Right atrium auricular region (tissue), 2 donors: ENCODE data around the gene ADARB1. TPM values are rescaled to one million over a fixed set of nuclear protein-coding genes. Genes with fewer than 3 reads are reported as not detected.

Source experiments
- DNase-seq: peaks from one replicate; pipeline ENCODE4 v3.0.0-alpha.2; 2019; ENCODE audit warnings: low spot score
- H3K27ac ChIP-seq, 2 donors: fragments of 200-600 bp; sonication (generic); 1 replicate in 1 of 2; 2 replicates in 1 of 2; pipeline ENCODE4 v1.5.1; 2016 to 2019
- H3K27me3 ChIP-seq, 2 donors: fragments of 200-600 bp; sonication (generic); one replicate each; pipeline versions ENCODE4 v1.5.1 to v1.6.0; 2017 to 2019
- H3K36me3 ChIP-seq: fragments of 200-600 bp; sonication (generic); one replicate; pipeline ENCODE4 v1.5.1; 2016
- H3K4me1 ChIP-seq, 2 donors: fragments of 200-600 bp; sonication (generic); one replicate each; pipeline versions ENCODE4 v1.5.1 to v1.6.0; 2017 to 2019
- H3K4me3 ChIP-seq, 2 donors: fragments of 200-600 bp; sonication (generic); 1 replicate in 1 of 2; 2 replicates in 1 of 2; pipeline ENCODE4 v1.5.1; 2017 to 2019; ENCODE audit warnings: mild to moderate bottlenecking in 1 of 2, moderate library complexity in 1 of 2
- H3K9me3 ChIP-seq, 2 donors: fragments of 200-600 bp; sonication (generic); one replicate each; pipeline ENCODE4 v1.5.1; 2019
- CTCF ChIP-seq, 2 donors: fragments of 200-600 bp; sonication (generic); IDR thresholded peaks; one replicate each; pipeline ENCODE4 v1.5.1; 2019; ENCODE audit warnings: antibody characterized with exemption in 2 of 2
- total RNA-seq, 2 donors: library from RNA; depleted of rRNA; stranded (reverse); fragments of >200 nt; gene quantifications; one replicate each; pipeline ENCODE4 v1.1.0, GENCODE V29; 2016

Gene ADARB1
- total RNA-seq, 2 donors from 2014 or later = 7.5 to 10.5 TPM

DNA sequence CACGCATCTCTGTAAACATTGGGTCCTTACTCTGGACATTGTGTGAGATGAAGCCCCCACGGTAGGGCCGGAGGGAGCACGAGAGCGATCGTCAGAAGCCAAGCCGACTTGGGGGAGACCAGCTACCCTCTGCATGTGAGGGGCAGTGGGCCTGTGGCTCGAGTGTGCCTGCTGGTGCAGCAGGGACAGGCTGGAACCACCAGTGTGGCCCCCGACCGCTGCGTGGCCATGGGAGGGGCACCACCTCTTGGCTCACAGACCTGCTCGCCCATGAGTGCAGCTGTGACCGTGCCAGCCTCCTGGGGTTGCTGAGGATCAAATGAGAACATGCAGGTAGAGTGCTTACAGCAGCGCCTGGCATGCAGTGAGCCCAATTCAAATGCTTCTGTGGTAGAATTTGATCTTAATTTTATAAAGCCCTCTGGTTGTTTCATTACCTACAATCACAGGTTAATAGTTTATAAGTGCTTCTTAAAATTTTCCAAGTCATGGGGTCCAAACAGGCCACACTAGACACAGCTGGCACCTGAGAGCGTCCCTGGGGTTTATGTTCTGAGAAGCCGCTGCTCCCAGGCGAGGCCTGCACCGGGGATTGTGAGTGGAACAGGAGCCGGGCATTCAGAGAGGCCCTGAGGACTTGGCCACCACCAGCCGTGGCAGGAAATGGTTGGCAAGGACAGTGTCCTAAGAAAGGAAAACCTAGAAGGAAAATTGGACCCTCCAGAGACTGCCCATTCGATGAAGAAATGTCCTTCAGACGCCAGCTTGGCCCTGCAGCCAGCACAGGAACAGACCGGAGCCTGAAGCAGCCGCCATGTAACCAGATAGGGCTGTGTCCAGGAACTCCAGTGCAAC lies 22.6 kb upstream of the ADARB1 start:
- Histone ChIP-seq H3K4me3 (no peak overlapping the region), H3K9me3 (peaks cover 0 to 10% of the 10 kb centered on the region in 2 donors), H3K4me1 (no peaks in the 10 kb centered on the region), H3K27ac (no peak overlapping the region), H3K36me3 (no peaks in the 10 kb centered on the region), H3K27me3 (no peaks in the 10 kb centered on the region)
- TF ChIP-seq CTCF (IDR thresholded peaks at IDR 0.05) = no peak
- DNase-seq = no peak

- no peak for DNase-seq
- Histone ChIP-seq H3K27ac (no peak overlapping the region), H3K4me3 (no peak overlapping the region), H3K4me1 (no peaks in the 10 kb centered on the region), H3K36me3 (no peaks in the 10 kb centered on the region), H3K27me3 (no peaks in the 10 kb centered on the region), H3K9me3 (no peaks in the 10 kb centered on the region)
- no peak for TF ChIP-seq CTCF (IDR thresholded peaks at IDR 0.05)
These were observed 21.4 kb upstream of the ADARB1 start for GRCh38 chr21:45052960-45053359.

DNA sequence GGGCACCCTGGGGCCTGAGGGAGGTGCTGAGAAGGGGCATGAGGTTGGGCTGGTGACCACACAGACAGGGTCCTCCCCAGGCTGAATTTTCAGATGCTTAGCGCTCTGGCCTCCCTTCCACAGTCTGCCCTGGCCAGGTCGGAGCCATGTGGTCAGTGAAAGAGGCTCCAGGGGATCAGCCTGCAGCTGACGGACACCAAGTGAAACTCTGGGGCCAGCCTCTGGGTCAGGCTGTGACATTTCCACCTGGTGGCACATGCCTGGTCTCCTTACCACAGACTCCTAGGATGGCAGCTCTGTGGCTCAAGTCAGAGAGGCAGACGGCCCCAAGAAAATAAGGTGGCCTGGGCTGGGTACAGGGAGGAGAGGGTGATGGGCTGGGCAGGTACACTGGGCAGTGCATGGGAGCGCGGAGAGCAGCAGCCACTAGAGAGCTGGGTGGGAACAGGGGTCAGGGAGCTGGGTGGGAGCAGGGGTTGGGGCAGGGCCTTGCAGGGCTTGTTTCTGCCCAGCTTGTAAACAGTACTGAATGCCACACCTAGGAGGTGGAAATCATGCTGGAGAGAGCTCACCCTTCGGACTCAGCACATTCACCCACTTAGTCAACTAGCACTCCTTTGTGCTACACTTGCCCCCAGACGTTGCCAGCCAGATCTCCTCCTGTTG lies 20.7 kb upstream of the ADARB1 start:
- no peaks in the 10 kb centered on the region for H3K27me3 ChIP-seq
- H3K36me3 ChIP-seq = no peaks in the 10 kb centered on the region
- DNase-seq = no peak
- no peaks in the 10 kb centered on the region for H3K4me1 ChIP-seq
- H3K4me3 ChIP-seq = no peak overlapping the region
- no peaks in the 10 kb centered on the region for H3K9me3 ChIP-seq
- TF ChIP-seq CTCF (IDR thresholded peaks at IDR 0.05) = no peak
- no peak overlapping the region for H3K27ac ChIP-seq

DNA sequence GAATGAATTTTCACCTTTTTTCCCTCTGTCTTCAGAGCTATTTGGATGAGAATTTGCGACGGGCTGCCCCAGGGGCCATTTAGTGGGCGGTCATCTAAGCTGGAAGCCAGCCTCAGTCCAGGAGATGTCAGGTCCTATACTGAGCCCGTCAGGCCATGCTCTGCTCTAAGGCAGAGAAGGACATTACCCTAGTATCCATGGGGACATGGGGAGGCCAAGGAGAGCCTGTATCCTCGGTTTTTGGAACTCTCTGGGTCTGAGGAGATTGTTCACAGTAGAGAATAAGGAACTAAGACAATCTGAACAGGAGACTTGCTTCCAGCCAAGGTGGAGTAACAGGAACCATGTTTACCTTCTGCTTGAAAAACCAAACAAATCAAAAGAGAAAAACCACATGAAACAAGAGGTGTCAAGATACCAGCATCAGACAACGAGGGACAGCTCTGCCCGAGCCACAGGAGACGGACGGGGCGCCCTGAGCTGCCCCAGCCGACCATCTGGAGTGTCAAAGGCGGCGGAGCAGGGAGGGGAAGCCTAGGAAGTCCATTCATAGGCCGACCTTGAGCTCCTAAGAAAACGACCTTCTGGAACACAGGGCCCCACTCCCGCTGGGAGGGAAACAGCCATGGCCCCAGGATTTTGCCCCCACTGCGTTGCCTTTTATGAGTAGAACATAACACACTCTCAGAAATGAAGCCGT lies 20.0 kb upstream of the ADARB1 start:
- Histone ChIP-seq H3K27ac (no peak overlapping the region), H3K4me1 (no peaks in the 10 kb centered on the region), H3K27me3 (no peaks in the 10 kb centered on the region), H3K4me3 (no peak overlapping the region), H3K9me3 (no peaks in the 10 kb centered on the region), H3K36me3 (no peaks in the 10 kb centered on the region)
- no peak for TF ChIP-seq CTCF (IDR thresholded peaks at IDR 0.05)
- no peak for DNase-seq

DNA sequence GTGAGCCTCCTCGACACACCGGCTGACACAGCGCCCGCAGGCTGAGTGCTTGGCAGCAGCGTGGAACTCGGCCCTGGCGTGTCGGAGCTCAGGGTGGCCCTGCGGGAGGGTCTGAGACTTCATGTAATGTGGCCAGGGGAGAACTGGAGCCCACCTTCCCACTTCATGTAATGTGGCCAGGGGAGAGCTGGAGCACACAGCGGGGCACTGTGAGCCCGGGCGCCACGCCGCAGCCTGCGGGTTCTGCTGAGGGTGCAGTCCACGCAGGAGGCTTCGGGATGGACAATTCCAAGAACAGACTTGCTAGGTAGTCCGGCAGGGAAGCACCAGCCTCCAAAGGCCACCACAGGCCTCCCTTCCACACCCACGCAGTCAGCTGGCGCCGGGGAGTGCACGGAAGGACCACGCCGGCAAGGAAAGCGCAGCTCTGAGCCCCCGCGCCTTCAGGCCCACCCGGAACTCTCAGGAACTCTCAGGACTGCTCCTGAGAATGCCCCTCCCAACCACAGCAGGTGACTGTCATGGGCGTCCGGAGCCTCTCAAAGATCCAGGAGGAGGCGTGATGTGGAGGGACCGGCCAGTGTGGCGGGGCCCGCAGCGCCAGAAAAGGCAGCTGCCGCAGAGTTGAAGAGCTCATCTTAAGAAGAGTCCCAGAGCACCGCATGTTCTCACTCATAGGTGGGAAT lies 19.3 kb upstream of the ADARB1 start:
- H3K9me3 ChIP-seq = no peaks in the 10 kb centered on the region
- no peaks in the 10 kb centered on the region for H3K27me3 ChIP-seq
- TF ChIP-seq CTCF (IDR thresholded peaks at IDR 0.05) = no peak
- DNase-seq = no peak
- H3K4me1 ChIP-seq = no peaks in the 10 kb centered on the region
- H3K36me3 ChIP-seq = no peaks in the 10 kb centered on the region
- no peak overlapping the region for H3K27ac ChIP-seq
- H3K4me3 ChIP-seq = no peak overlapping the region
